Panc1 (cell line): ENCODE measurements around the gene CUX1. TPM values are rescaled to one million over a fixed set of nuclear protein-coding genes. Genes with fewer than 3 reads are reported as not detected.
A peak's percentile ranks its signal among the peaks of the same experiment; 100 is the strongest.

Experiments
- ATAC-seq: fragments of 200-7000 bp; cut with Tn5 transposase; 2 replicates; pipeline ENCODE4 v1.9.1; 2020; ENCODE audit warnings: mild to moderate bottlenecking, moderate library complexity
- BruUV-seq: library from RNA; stranded (reverse); fragments of 400-500 nt; replicated peaks from 2 replicates; lab custom pipeline; 2021; lab: Mats Ljungman, UMichigan
- CTCF ChIA-PET: fragments of 300-600 bp; sonication (Branson Sonifier 250); formaldehyde crosslinking; loops from one replicate; lab custom pipeline; 2022; ENCODE audit warnings: antibody characterized with exemption; lab: Charles Lee
- POLR2A ChIA-PET: fragments of 300-600 bp; sonication (Branson Sonifier 250); formaldehyde crosslinking; loops from one replicate; lab custom pipeline; 2022; ENCODE audit warnings: antibody characterized with exemption; lab: Charles Lee
- DNase-seq: peaks from one replicate; pipeline ENCODE4 v3.0.0-alpha.2; 2010; ENCODE audit warnings: low read depth, low spot score
- H3K27ac ChIP-seq: 2 replicates; pipeline ENCODE4 v1.5.1; 2011; ENCODE audit warnings: mild to moderate bottlenecking, low read length, inconsistent platforms
- H3K27me3 ChIP-seq: fragments of 200-500 bp; sonication (Bioruptor generic); 2 replicates; pipeline ENCODE4 v1.6.0; 2014; ENCODE audit warnings: low read length, inconsistent platforms; ENCODE audit not compliant: control insufficient read depth, insufficient read depth
- H3K36me3 ChIP-seq: fragments of 200-500 bp; sonication (Bioruptor generic); 2 replicates; pipeline ENCODE4 v1.5.1; 2014; ENCODE audit warnings: inconsistent platforms, mild to moderate bottlenecking, low read length, moderate library complexity; ENCODE audit not compliant: control insufficient read depth, insufficient read depth
- H3K4me1 ChIP-seq: 2 replicates; pipeline ENCODE4 v1.5.1; 2011; ENCODE audit warnings: inconsistent platforms, mild to moderate bottlenecking, low read length, moderate library complexity; ENCODE audit not compliant: control insufficient read depth, insufficient read depth
- H3K4me3 ChIP-seq, 2 experiments: 2 replicates each; pipeline ENCODE4 v1.5.1; 2011 to 2012; ENCODE audit warnings: low read depth in 2 of 2, low read length in 2 of 2, mild to moderate bottlenecking in 2 of 2, inconsistent platforms in 1 of 2, moderate library complexity in 1 of 2
- H3K9me3 ChIP-seq: fragments of 200-500 bp; sonication (Bioruptor generic); 2 replicates; pipeline ENCODE4 v1.5.1; 2014; ENCODE audit warnings: low read depth, mild to moderate bottlenecking, inconsistent platforms, low read length, moderate library complexity; ENCODE audit not compliant: control insufficient read depth, insufficient read depth
- CTCF ChIP-seq: fragments of 450-650 bp; IDR thresholded peaks from 2 replicates; pipeline ENCODE4 v1.5.1; 2017; ENCODE audit warnings: mild to moderate bottlenecking
- POLR2AphosphoS5 ChIP-seq: IDR thresholded peaks from 2 replicates; pipeline ENCODE4 v1.6.1; 2012; ENCODE audit warnings: mild to moderate bottlenecking, low read depth, low read length, moderate library complexity
- REST ChIP-seq, 2 experiments: IDR thresholded peaks; 2 replicates each; pipeline ENCODE4 v1.6.1; 2011 to 2012; ENCODE audit warnings: low read depth in 2 of 2, control low read depth in 1 of 2, low read length in 1 of 2, mild to moderate bottlenecking in 1 of 2, moderate library complexity in 1 of 2; ENCODE audit not compliant: insufficient read depth in 1 of 2
- SIN3A ChIP-seq: IDR thresholded peaks from 2 replicates; pipeline ENCODE4 v1.6.1; 2012; ENCODE audit warnings: low read depth, mild to moderate bottlenecking, low read length, moderate library complexity, borderline replicate concordance; ENCODE audit not compliant: insufficient read depth
- TCF7L2 ChIP-seq: IDR thresholded peaks from 2 replicates; pipeline ENCODE4 v1.6.1; 2011; ENCODE audit warnings: mild to moderate bottlenecking, low read depth, low read length, inconsistent platforms
- in situ Hi-C: cut with HindIII; loops from 2 replicates; pipeline ENCODE4 v1.10.0; 2016; ENCODE audit warnings: low sequenced_read_pairs, low pct_unique_long_range_greater_than_20kb
- intact Hi-C: fragments of 100-400 bp; cut with micrococcal nuclease; formaldehyde crosslinking; loops from one replicate; pipeline ENCODE4 v1.10.0; 2022; ENCODE audit not compliant: unreplicated experiment
- total RNA-seq: library from RNA; stranded (reverse); gene quantifications from one replicate; pipeline ENCODE4 v1.2.1, GENCODE V29; 2021; ENCODE audit not compliant: unreplicated experiment

The CUX1 gene
- total RNA-seq, 1 experiment from 2014 or later = 50.9 TPM

GRCh38 chr7:102321351-102322201 is 504.1 kb downstream of the CUX1 start:
- no peak overlapping the region for H3K4me3 ChIP-seq
- no peaks in the 10 kb centered on the region for H3K9me3 ChIP-seq
- in situ Hi-C loops = no loop called here
- ChIA-PET CTCF (no interaction called here), POLR2A (no interaction called here)
- no peak overlapping the region for H3K27ac ChIP-seq
- H3K4me1 ChIP-seq = no peaks in the 10 kb centered on the region
- ATAC-seq (peak; percentile 45; the same call in 1 of the 2 replicates), DNase-seq (no peak)
- intact Hi-C loops = no loop called here
- no TSS peak for BruUV-seq
- no peaks in the 10 kb centered on the region for H3K36me3 ChIP-seq
- TF ChIP-seq CTCF (0 out of 2 replicates have a peak, but pooled peaks have one; percentile 12), TCF7L2 (no peak), POLR2AphosphoS5 (no peak)
- H3K27me3 ChIP-seq = no peaks in the 10 kb centered on the region

- no peak for ATAC-seq
- CTCF ChIA-PET = no interaction called here
- no peak overlapping the region for H3K4me3 ChIP-seq
- H3K36me3 ChIP-seq = no peaks in the 10 kb centered on the region
- no peaks in the 10 kb centered on the region for H3K4me1 ChIP-seq
- DNase-seq = no peak
- in situ Hi-C loops (no loop called here), intact Hi-C loops (no loop called here)
- POLR2A ChIA-PET = no interaction called here
- no peaks in the 10 kb centered on the region for H3K27me3 ChIP-seq
- no TSS peak for BruUV-seq
- no peaks in the 10 kb centered on the region for H3K9me3 ChIP-seq
- no peak for TF ChIP-seq REST (IDR thresholded peaks at IDR 0.05; ENCODE audit: insufficient read depth in 1 of 2, low read depth in 2 of 2, low read length in 1 of 2)
- no peak for TF ChIP-seq TCF7L2
- TF ChIP-seq POLR2AphosphoS5 = no peak
- TF ChIP-seq CTCF = no peak
- no peak for TF ChIP-seq SIN3A
- no peak overlapping the region for H3K27ac ChIP-seq
Measured at GRCh38 chr7:102322202-102322715, 504.8 kb downstream of the CUX1 start.
